Measurements from ENCODE around the gene C6orf52.
"Not testable (repeated sequence)": the region's sequence is repeated elsewhere in the genome, so short reads cannot be mapped to it uniquely, and the experiment has no call there.

C6orf52 gene

GRCh38 chr6:10694302-10695085 is at the start of gene C6orf52, which contains the start of gene PAK1IP1:
Gene C6orf52 (minus strand): TSS chr6:10694616. CDS start chr6:10687550, 7,066 bp downstream.
Gene PAK1IP1 (plus strand): TSS chr6:10694972. CDS start chr6:10694986, 14 bp downstream.
- in situ Hi-C loops (cut with MboI; ENCODE audit: low sequenced_read_pairs) = no loop called here

GRCh38 chr6:10743515-10743914 is 49.1 kb upstream of the C6orf52 start:
- in situ Hi-C loops (cut with MboI; ENCODE audit: low sequenced_read_pairs) = no loop called here

GRCh38 chr6:10742251-10742650 is 47.8 kb upstream of the C6orf52 start:
- in situ Hi-C loops (cut with MboI; ENCODE audit: low sequenced_read_pairs) = no loop called here

GRCh38 chr6:10741643-10742042 is 47.2 kb upstream of the C6orf52 start:
- in situ Hi-C loops (cut with MboI; ENCODE audit: low sequenced_read_pairs) = not testable (repeated sequence)

- in situ Hi-C loops (cut with MboI; ENCODE audit: low sequenced_read_pairs) = no loop called here
Observed at GRCh38 chr6:10740061-10740460, 45.6 kb upstream of the C6orf52 start.

GRCh38 chr6:10736731-10737130 is 42.3 kb upstream of the C6orf52 start:
- in situ Hi-C loops (cut with MboI; ENCODE audit: low sequenced_read_pairs) = no loop called here

- in situ Hi-C loops (cut with MboI; ENCODE audit: low sequenced_read_pairs) = no loop called here
Observed at GRCh38 chr6:10733863-10734262, 39.4 kb upstream of the C6orf52 start.

GRCh38 chr6:10733151-10733715 is 38.8 kb upstream of the C6orf52 start:
- in situ Hi-C loops (cut with MboI; ENCODE audit: low sequenced_read_pairs) = no loop called here

- in situ Hi-C loops (cut with MboI; ENCODE audit: low sequenced_read_pairs) = no loop called here
Observed at GRCh38 chr6:10730254-10730653, 35.8 kb upstream of the C6orf52 start.

- in situ Hi-C loops (cut with MboI; ENCODE audit: low sequenced_read_pairs) = no loop called here
Observed at GRCh38 chr6:10725716-10726115, 31.3 kb upstream of the C6orf52 start.

GRCh38 chr6:10725044-10725443 is 30.6 kb upstream of the C6orf52 start:
- in situ Hi-C loops (cut with MboI; ENCODE audit: low sequenced_read_pairs) = no loop called here

- in situ Hi-C loops (cut with MboI; ENCODE audit: low sequenced_read_pairs) = loop anchor here (5.0 kb wide), 1 partner anchor 39 kb away; no protein-coding TSS in a partner anchor
Observed at GRCh38 chr6:10723567-10723881, 29.1 kb upstream of the C6orf52 start.

GRCh38 chr6:10722820-10723566 is 28.6 kb upstream of the C6orf52 start, which contains the start of gene TMEM14C:
Gene TMEM14C (plus strand): TSS chr6:10723070. CDS start chr6:10724614, 1,544 bp downstream.
- in situ Hi-C loops (cut with MboI; ENCODE audit: low sequenced_read_pairs) = loop anchor here (5.0 kb wide), 1 partner anchor 39 kb away; no protein-coding TSS in a partner anchor

GRCh38 chr6:10722570-10722819 is 28.1 kb upstream of the C6orf52 start:
- in situ Hi-C loops (cut with MboI; ENCODE audit: low sequenced_read_pairs) = loop anchor here (5.0 kb wide), 1 partner anchor 40 kb away; no protein-coding TSS in a partner anchor

GRCh38 chr6:10721850-10722569 is 27.6 kb upstream of the C6orf52 start:
- in situ Hi-C loops (cut with MboI; ENCODE audit: low sequenced_read_pairs) = loop anchor here (5.0 kb wide), 1 partner anchor 40 kb away; no protein-coding TSS in a partner anchor

- in situ Hi-C loops (cut with MboI; ENCODE audit: low sequenced_read_pairs) = loop anchor here (5.0 kb wide), 1 partner anchor 41 kb away; no protein-coding TSS in a partner anchor
Observed at GRCh38 chr6:10720960-10721849, 26.8 kb upstream of the C6orf52 start.

GRCh38 chr6:10720265-10720959 is 26.0 kb upstream of the C6orf52 start:
- in situ Hi-C loops (cut with MboI; ENCODE audit: low sequenced_read_pairs) = loop anchor here (5.0 kb wide), 1 partner anchor 42 kb away; no protein-coding TSS in a partner anchor

- in situ Hi-C loops (cut with MboI; ENCODE audit: low sequenced_read_pairs) = loop anchor here (5.0 kb wide), 1 partner anchor 42 kb away; no protein-coding TSS in a partner anchor
Observed at GRCh38 chr6:10719964-10720264, 25.5 kb upstream of the C6orf52 start.

GRCh38 chr6:10719296-10719963 is 25.0 kb upstream of the C6orf52 start:
- in situ Hi-C loops (cut with MboI; ENCODE audit: low sequenced_read_pairs) = no loop called here
